Activated T-cell treated with anti-CD3 and anti-CD28 coated beads for 24 hours (primary cell): ENCODE results near the gene MBD3L2.
"Not testable (repeated sequence)": the region's sequence is repeated elsewhere in the genome, so short reads cannot be mapped to it uniquely, and the experiment has no call there.

Source experiments
- DNase-seq: peaks from one replicate; pipeline ENCODE4 v3.0.0-alpha.2; 2020; ENCODE audit warnings: low read depth

The MBD3L2 gene

DNA sequence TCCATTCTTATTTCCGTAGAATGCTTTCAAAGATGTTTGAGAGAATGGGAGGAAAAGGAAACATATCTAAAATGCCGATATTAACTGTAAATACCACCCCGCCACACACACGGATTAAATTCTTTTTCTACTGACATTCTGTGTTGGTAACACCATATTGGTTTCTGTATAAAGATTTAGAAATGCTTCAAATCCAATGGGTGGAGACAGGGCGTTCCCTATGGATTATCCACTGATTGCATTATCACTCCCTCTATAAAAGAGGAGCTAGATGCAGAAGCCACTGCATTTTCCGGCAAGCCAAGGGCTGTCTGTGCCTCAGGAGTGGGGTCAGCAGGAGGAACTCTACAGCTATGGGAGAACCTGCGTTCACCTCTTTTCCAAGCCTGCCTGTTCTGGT lies at the start of gene MBD3L2:
MBD3L2 (plus strand) TSS at position 301 of the 400 bp plus-strand sequence; CDS start at position 354, 53 bp downstream.
- not testable (repeated sequence) for DNase-seq

DNA sequence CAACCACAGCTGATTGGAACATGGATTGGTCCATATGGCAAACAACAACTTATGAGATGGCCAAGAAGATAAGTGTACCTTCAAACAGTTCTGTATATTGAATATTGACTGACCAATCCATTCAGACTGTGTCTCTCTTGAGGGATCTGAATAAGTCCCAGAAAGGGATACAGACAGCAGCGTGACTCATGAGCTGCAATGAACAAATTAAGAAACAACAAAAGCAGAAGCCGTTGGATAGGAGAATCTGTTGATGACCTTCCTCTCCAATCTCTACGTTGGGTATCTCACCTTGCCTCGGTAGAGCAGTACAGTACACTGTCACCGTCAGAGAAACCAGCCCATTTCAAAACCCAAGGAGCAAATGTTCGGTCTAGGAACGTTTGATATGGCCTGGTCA lies 49.2 kb upstream of the MBD3L2 start:
- DNase-seq, result no peak

DNA sequence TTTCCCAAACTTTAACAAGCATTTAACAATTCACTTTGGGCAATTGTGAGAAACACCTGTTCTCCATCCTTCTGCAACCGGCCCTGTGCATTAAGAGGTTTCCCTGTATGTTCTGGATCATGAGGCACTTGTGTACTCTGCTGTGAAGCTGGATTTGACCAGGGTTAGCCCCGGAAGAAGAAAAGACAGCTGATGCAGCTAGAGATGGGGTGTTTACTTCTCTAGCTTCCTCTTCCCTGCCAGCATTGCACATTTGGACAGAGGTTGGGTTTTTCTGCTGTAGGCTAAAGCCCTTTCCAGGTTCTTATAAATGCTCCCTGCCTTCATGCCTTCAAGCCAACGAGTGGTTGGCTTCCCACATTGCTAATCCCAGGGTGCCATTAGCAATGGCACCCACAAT lies 48.8 kb upstream of the MBD3L2 start:
- no peak for DNase-seq

DNA sequence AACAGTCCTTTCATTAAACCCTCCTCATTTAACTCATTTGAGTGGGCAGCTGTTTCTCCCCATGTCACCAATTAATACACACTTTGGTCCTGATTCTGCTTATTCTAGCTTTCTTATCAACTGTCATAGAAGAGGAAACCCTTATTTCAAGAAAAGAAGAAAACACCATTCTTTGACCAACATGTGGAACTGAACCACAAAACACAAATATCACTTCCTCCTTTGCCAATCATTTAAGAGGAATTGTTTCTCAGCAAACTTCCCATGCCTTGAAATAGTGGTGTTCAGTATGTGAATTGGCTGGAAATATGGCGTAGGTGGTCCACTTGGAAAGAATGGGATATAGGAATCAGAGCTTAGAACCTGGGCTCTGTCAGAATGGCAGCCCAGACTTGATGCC lies 48.3 kb upstream of the MBD3L2 start:
- DNase-seq, result no peak

DNA sequence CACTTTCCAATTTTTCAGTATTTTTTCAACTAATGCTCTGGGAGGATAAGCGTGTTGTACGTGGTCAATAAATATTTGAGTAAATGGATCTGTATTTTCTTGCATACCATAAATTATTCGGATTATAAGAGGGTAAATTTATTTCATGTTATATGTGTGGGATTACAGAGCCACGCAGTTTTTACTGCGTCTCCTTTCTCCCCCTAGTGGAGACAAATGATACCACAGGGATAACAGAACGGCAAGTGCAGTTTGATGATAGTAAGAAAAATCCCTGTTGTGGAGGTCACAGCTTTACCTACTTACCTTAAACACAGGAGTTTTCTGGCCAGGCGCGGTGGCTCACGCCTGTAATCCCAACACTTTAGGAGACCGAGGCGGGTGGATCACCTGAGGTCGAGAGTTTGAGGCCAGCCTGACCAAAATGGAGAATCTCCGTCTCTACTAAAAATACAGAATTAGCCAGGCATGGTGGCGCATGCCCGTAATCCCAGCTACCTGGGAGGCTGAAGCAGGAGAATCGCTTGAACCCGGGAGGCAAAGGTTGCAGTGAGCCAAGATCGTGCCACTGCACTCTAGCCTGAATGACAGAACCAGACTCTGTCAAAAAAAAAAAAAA lies 44.7 kb upstream of the MBD3L2 start:
- DNase-seq, result no peak

DNA sequence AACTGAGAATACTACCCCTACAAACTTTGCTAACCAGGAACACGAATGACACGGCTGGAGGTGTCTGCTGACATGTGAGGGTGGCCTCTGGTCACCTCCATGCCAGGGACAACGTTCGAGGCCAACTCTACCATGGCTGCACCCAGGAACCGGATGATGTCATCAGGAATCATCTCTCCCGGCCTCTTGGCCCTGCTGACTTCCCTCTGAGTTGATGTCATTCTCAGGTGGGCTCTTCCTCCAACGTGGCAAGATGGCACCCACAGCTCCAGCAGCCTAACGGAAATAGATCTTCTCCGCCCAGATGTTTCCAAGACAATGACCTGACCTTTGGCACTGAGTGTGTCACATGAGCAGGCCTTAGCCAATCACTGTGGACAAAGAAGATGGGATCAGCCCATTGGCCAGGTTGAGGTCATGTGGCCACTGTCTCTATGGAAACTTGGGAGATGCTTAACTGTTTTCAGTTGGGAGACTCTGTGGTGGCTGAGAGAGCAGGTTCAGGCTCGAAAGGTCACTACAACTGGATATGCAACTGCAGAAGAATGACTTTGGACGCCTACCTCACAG lies 42.9 kb upstream of the MBD3L2 start:
- DNase-seq, result no peak

DNA sequence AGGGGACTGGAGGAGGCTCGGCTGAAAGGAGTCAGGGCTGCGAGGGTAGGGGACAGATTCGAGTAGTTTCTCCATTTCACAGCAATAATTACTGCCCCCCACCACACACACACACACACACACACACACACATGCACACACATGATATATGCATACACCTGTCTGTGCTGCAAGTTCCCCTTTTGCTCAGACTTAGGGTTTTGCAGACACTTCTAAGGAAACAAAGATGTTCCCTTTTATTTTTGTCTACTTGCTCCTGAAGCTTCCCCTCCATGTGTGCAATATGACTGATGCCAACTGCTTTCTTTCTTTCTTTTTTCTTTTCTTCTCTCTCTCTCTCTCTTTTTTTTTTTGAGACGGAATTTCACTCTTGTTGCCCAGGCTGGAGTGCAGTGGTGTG lies 41.3 kb upstream of the MBD3L2 start:
- no peak for DNase-seq

DNA sequence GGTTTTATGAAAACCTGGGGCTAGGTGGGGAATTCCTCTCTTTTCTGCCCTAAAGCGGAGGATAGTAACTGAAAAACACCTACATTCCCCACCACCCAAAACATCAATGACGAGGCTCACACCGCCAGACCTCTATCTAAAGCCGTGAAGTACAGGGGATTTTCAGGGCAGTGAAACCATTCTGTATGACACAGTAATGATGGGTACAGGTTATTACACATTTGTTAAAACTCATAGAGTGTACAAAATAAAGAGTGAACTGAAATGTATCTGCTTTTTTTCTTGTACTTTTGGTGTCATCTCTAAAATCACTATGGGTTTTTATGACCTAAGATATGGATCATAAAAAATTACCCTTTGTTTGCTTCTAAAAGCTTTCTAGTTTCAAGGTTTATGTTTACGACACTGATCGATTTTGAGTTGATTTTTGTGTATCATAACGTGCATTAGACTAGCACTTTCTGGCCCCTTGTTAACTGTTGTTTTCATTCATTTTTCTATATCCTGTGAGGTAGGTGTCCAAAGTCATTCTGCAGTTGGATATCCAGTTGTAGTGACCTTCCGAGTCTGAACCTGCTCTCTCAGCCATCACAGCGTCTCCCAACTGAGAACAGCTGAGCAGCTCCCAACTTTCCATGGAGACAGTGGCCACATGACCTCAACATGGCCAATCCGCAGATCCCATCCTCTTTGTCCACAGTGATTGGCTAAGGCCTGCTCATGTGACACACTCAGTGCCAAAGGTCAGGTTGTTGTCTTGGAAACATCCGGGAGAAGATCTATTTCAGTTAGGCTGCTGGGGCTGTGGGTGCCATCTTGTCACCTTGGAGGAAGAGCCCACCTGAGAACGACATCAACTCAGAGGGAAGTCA lies 38.2 kb upstream of the MBD3L2 start:
- peak; percentile 23 for DNase-seq

DNA sequence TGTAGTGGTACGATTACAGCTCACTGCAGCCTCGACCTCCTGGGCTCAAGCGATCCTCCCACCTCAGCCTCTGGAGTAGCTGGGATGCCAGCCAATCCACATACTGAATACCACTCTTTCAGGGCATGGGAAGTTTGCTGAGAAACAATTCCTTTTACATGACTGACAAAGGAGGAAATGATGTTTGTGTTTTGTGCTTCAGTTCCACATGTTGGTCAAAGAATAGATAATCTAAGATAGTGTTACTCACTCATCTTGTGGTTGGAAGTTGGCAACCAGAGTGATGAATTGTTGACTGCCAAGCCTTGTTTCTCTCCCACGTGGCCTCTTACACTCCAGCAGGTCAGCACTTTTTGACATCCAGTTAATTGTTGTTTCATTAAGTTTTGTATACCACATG lies 35.4 kb upstream of the MBD3L2 start:
- DNase-seq, result no peak

DNA sequence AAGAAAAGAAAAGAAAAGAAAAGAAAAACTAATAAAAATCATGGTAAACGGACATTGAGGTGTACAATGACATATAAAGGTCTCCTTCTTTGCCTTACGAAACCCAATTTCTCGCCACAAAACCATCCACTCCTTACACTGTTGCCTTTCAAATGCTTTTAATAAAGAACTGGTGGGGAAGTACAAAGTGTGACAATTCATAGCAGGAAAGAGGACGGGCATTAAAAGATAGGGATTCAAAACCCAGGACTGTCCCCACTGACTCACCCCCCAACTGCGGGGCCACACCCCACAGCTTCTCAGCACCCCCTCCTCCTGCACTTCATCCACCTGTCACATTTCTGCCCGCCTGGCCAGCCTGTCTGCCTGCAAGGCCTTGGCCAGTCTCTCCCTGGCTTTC lies 30.3 kb upstream of the MBD3L2 start:
- no peak for DNase-seq

DNA sequence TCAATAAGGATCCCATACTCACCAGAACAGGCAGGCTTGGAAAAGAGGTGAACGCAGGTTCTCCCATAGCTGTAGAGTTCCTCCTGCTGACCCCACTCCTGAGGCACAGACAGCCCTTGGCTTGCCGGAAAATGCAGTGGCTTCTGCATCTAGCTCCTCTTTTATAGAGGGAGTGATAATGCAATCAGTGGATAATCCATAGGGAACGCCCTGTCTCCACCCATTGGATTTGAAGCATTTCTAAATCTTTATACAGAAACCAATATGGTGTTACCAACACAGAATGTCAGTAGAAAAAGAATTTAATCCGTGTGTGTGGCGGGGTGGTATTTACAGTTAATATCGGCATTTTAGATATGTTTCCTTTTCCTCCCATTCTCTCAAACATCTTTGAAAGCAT lies 27.8 kb upstream of the MBD3L2 start, which contains the start of gene MBD3L2B:
MBD3L2B (minus strand) TSS at position 101 of the 400 bp plus-strand sequence; CDS start at position 67, 34 bp downstream.
- DNase-seq, result not testable (repeated sequence)

DNA sequence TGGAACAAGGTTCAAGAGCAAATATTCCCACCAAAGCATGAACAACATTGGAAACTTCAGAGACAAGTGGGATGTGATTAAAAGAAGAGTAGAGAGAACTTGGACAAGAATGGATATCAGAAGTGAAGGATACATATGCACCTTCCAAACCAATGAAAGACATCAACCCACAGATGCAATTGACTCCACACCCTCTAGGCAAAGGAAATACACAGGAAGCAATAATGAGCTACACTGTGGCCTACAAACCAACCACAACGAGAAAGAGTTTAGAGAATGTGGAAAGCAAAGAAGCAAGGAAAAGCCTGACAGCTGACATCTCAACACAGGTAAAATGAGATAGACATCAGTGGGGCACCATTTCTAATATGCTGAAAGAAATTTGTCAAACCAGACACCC lies 20.3 kb upstream of the MBD3L2 start:
- not testable (repeated sequence) for DNase-seq

DNA sequence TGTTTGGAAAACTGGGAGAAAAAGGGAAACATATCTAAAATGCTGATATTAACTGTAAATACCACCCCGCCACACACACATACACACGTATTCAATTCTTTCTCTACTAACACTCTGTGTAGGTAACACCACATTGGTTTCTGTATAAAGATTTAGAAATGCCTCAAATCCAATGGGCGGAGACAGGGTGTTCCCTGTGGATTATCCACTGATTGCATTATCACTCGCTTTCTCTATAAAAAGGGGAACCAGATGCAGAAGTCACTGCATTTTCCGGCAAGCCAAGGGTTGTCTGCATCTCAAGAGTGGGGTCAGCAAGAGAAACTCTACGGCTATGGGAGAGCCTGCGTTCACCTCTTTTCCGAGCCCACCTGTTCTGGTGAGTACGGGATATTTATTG lies 18.8 kb upstream of the MBD3L2 start, which contains the start of gene MBD3L5:
MBD3L5 (plus strand) TSS at position 301 of the 400 bp plus-strand sequence; CDS start at position 335, 34 bp downstream.
- not testable (repeated sequence) for DNase-seq

DNA sequence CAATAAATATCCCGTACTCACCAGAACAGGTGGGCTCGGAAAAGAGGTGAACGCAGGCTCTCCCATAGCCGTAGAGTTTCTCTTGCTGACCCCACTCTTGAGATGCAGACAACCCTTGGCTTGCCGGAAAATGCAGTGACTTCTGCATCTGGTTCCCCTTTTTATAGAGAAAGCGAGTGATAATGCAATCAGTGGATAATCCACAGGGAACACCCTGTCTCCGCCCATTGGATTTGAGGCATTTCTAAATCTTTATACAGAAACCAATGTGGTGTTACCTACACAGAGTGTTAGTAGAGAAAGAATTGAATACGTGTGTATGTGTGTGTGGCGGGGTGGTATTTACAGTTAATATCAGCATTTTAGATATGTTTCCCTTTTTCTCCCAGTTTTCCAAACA lies 9.0 kb upstream of the MBD3L2 start, which contains the start of gene MBD3L4:
MBD3L4 (minus strand) TSS at position 101 of the 400 bp plus-strand sequence; CDS start at position 66, 35 bp downstream.
- not testable (repeated sequence) for DNase-seq

DNA sequence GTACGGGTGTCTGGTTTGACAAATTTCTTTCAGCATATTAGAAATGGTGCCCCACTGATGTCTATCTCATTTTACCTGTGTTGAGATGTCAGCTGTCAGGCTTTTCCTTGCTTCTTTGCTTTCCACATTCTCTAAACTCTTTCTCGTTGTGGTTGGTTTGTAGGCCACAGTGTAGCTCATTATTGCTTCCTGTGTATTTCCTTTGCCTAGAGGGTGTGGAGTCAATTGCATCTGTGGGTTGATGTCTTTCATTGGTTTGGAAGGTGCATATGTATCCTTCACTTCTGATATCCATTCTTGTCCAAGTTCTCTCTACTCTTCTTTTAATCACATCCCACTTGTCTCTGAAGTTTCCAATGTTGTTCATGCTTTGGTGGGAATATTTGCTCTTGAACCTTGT lies 7.6 kb upstream of the MBD3L2 start:
- not testable (repeated sequence) for DNase-seq

DNA sequence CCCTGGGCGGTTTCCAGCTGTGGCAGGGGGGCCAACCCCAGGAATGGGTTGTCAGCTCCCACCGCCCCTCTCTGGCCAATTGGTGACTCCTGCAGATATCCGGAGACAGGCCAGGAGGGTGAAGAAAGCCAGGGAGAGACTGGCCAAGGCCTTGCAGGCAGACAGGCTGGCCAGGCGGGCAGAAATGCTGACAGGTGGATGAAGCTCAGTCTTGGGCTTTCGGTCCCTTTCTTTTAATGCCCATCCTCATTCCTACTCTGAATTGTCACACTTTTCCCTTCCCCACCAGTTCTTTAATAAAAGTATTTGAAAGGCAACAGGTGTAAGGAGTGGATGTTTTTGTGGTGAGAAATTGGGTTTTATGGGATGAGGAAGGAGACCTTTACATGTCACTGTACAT lies 2.3 kb downstream of the MBD3L2 start:
- DNase-seq, result not testable (repeated sequence)

DNA sequence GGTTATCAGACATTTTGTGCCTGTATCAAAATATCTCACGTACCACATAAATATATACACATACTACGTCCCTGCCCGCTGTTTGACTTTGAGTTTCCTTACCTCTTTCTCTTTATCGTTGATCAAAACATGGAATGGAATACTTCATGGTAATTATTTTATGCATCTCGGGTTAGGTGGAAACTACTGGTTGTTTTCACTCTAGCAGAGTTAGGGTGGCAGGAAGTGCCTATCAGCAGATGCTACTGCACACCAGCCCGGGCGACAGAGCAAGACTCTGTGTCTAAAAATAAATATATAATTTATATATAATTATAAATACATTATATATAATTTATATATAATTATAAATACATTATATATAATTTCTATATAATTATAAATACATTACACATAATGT lies 3.8 kb downstream of the MBD3L2 start:
- DNase-seq, result not testable (repeated sequence)

DNA sequence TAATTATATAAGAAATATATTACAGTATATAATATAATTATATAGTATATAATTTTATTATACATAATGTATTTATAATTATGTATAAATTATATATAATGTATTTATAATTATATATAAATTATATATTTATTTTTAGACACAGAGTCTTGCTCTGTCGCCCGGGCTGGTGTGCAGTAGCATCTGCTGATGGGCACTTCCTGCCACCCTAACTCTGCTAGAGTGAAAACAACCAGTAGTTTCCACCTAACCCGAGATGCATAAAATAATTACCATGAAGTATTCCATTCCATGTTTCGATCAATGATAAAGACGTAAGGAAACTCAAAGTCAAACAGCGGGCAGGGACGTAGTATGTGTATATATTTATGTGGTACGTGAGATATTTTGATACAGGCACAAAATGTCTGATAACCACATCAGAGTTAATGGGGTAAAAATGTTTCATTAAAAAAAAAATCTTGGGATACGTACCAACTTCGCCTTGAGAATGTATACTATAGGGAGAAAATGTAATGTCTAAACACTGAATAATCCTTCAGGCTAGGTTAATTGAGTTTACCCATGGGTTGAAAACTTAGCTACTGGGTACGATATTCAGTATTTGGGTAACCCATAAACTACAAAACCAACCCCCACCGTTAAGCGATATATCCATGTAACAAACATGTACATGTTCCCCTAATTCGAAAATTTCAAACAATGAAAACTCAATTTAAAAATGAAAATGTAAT lies 5.7 kb downstream of the MBD3L2 start:
- DNase-seq, result not testable (repeated sequence)

DNA sequence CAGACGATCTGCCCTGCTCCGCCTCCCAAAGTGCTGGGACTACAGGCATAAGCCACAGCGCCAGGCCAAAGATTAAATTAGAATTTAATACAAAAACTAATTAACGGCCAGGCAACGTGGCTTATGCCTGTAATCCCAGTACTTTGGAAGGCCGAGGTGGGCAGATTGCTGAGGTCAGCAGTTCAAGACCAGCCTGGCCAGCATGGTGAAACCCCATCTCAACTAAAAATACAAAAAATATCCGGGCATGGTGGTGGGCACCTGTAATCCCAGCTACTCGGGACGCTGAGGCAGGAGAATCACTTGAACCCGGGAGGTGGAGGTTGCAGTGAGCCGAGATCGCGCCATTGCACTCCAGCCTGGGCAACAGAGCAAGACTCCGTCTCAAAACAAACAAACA lies 6.6 kb downstream of the MBD3L2 start:
- DNase-seq, result not testable (repeated sequence)

DNA sequence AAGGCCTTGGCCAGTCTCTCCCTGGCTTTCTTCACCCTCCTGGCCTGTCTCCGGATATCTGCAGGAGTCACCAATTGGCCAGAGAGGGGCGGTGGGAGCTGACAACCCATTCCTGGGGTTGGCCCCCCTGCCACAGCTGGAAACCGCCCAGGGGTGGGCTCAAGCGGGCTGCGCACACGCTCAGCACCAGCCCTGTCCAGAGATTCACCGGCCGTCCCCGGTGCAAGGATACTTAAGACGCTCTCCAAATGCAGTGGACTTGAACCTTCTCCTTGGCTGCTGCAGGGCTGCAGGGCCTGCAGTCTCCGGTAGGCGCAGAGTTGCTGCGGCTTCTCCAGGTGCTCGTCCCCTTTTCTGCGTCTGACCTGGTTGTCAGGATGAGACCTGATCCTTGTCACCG lies 7.2 kb downstream of the MBD3L2 start:
- not testable (repeated sequence) for DNase-seq

DNA sequence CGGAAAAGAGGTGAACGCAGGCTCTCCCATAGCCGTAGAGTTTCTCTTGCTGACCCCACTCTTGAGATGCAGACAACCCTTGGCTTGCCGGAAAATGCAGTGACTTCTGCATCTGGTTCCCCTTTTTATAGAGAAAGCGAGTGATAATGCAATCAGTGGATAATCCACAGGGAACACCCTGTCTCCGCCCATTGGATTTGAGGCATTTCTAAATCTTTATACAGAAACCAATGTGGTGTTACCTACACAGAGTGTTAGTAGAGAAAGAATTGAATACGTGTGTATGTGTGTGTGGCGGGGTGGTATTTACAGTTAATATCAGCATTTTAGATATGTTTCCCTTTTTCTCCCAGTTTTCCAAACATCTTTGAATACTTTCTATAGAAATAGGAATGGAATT lies 9.5 kb downstream of the MBD3L2 start, which contains the start of gene MBD3L3:
MBD3L3 (minus strand) TSS at position 101 of the 400 bp plus-strand sequence; CDS start at position 30, 71 bp downstream.
- not testable (repeated sequence) for DNase-seq

DNA sequence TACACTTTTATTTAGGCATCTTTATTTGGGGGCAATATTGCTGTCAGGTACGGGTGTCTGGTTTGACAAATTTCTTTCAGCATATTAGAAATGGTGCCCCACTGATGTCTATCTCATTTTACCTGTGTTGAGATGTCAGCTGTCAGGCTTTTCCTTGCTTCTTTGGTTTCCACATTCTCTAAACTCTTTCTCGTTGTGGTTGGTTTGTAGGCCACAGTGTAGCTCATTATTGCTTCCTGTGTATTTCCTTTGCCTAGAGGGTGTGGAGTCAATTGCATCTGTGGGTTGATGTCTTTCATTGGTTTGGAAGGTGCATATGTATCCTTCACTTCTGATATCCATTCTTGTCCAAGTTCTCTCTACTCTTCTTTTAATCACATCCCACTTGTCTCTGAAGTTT lies 10.9 kb downstream of the MBD3L2 start:
- not testable (repeated sequence) for DNase-seq
